Spleen (tissue), 7 donors: ENCODE results near the gene SSTR3.

Experiments used
- POLR2A ChIP-seq, 3 donors: fragments of 450-650 bp; IDR thresholded peaks; one replicate each; pipeline ENCODE4 v1.5.1; 2017; ENCODE audit warnings: antibody characterized with exemption in 3 of 3, mild to moderate bottlenecking in 1 of 3
- TF ChIP-seq, protein P1 (sequence below), 11 experiments: fragments of 200-600 bp in 7 of 11; fragments of 450-650 bp in 4 of 11; sonication (generic) in 4 of 11; IDR thresholded peaks in 8 of 11; conservative IDR thresholded peaks in 3 of 11; 1 replicate in 7 of 11; 2 replicates in 4 of 11; pipeline versions ENCODE4 v1.4.0 to v1.8.0; 2016 to 2021; ENCODE audit warnings: antibody characterized with exemption in 11 of 11, inconsistent platforms in 4 of 11, mild to moderate bottlenecking in 1 of 11
- donor health status: DM: no; HTN: no; CAD: no; lungs with moderate emphysema.
- donor health status: DM: no; HTN: no; CAD: no.
- donor health status: DM: no; HTN: no; CAD: no.

DNA sequence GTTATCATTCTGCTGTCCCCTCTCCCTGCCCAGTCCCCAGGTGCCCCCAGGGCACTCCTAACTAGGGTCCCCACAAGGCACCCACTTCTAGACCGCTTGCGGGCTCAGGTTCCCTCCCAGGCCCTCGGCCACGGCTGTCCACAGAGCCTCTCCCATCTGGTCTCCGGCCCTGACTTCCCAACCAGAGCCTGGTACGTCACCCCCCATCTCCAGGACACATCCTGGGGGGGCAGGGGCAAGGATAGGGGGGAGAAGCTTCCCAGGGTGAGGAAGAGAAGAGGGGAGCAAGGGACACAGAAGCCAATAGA, 457 bp downstream of the SSTR3 start:
- TF ChIP-seq, protein P1, sequence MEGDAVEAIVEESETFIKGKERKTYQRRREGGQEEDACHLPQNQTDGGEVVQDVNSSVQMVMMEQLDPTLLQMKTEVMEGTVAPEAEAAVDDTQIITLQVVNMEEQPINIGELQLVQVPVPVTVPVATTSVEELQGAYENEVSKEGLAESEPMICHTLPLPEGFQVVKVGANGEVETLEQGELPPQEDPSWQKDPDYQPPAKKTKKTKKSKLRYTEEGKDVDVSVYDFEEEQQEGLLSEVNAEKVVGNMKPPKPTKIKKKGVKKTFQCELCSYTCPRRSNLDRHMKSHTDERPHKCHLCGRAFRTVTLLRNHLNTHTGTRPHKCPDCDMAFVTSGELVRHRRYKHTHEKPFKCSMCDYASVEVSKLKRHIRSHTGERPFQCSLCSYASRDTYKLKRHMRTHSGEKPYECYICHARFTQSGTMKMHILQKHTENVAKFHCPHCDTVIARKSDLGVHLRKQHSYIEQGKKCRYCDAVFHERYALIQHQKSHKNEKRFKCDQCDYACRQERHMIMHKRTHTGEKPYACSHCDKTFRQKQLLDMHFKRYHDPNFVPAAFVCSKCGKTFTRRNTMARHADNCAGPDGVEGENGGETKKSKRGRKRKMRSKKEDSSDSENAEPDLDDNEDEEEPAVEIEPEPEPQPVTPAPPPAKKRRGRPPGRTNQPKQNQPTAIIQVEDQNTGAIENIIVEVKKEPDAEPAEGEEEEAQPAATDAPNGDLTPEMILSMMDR (IDR thresholded peaks at IDR 0.05 in 8 of 11, conservative IDR thresholded peaks at IDR 0.05 in 3 of 11), result no peak
- TF ChIP-seq POLR2A (IDR thresholded peaks at IDR 0.05), result no peak
